ENCODE data around the gene TUBGCP3. TPM values are rescaled to one million over a fixed set of nuclear protein-coding genes. Genes with fewer than 3 reads are reported as not detected.

Gene TUBGCP3
- total RNA-seq, 1 experiment from 2014 or later = 51.4 TPM

DNA sequence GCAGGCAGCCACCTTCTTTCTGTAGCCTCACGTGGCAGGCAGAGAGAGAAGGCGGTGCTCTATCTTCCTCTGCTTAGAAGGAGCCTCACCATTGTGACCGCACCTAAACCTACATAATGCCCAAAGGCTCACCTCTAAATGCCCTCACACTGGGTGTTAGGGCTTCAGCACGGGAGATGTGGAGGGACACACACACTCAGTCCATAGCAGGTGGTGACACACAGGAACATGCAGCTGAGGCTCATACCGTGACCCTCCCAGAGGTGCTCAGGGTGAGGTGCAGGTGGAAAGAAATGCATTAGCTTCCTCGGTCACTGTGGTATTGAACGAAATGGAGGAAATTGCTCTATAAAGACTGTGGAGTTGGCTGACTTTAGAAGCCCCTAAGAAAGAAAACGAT is 37.7 kb upstream of the TUBGCP3 start:
- ChIA-PET CTCF (no interaction called here), POLR2A (no interaction called here), RAD21 (ENCODE audit: low non-redundant PET in 1 of 2, low total read pairs in 2 of 2, uncharacterized antibody in 2 of 2, unreplicated experiment in 2 of 2) (no interaction called here)
- H4K20me1 ChIP-seq (ENCODE audit: insufficient read depth) = no peaks in the 10 kb centered on the region
- H3K36me3 ChIP-seq (ENCODE audit: control insufficient read depth in 1 of 2, insufficient read depth in 2 of 2, low read length in 2 of 2) = no peaks in the 10 kb centered on the region
- no peak overlapping the region for H3K4me3 ChIP-seq (replicated peaks in 1 of 2; ENCODE audit: low read depth in 1 of 2, low read length in 2 of 2)
- H3K4me1 ChIP-seq (ENCODE audit: control insufficient read depth in 1 of 2, insufficient read depth in 2 of 2, low read length in 2 of 2) = no peaks in the 10 kb centered on the region
- H3K9ac ChIP-seq (ENCODE audit: low read length) = no peak overlapping the region
- no peaks in the 10 kb centered on the region for H3K9me2 ChIP-seq (ENCODE audit: insufficient read depth)
- intact Hi-C loops (cut with micrococcal nuclease) = no loop called here
- H3K79me2 ChIP-seq (ENCODE audit: insufficient read depth, low read length) = no peaks in the 10 kb centered on the region
- H3K4me2 ChIP-seq (ENCODE audit: low read length) = no peak overlapping the region
- H3K27ac ChIP-seq (ENCODE audit: low read depth, low read length) = no peak overlapping the region
- no peak for ATAC-seq
- no peak for DNase-seq (ENCODE audit: low read depth, low spot score)
- no peak overlapping the region for H2AFZ ChIP-seq (ENCODE audit: low read depth, low read length, poor library complexity, severe bottlenecking)
- no peaks in the 10 kb centered on the region for H3K27me3 ChIP-seq (ENCODE audit: insufficient read depth, low read length)
- BruUV-seq (replicated peaks) = no TSS peak
- H3K9me3 ChIP-seq (ENCODE audit: control insufficient read depth in 1 of 2, insufficient read depth in 1 of 2, low read depth in 1 of 2, low read length in 2 of 2) = no peaks in the 10 kb centered on the region
- no peak for TF ChIP-seq TCF7L2 (IDR thresholded peaks at IDR 0.05; ENCODE audit: borderline replicate concordance, extremely low read depth, insufficient read depth, insufficient read length)
- TF ChIP-seq POLR2AphosphoS5 (IDR thresholded peaks at IDR 0.05; ENCODE audit: low read depth, low read length) = no peak
- TF ChIP-seq, protein P1, sequence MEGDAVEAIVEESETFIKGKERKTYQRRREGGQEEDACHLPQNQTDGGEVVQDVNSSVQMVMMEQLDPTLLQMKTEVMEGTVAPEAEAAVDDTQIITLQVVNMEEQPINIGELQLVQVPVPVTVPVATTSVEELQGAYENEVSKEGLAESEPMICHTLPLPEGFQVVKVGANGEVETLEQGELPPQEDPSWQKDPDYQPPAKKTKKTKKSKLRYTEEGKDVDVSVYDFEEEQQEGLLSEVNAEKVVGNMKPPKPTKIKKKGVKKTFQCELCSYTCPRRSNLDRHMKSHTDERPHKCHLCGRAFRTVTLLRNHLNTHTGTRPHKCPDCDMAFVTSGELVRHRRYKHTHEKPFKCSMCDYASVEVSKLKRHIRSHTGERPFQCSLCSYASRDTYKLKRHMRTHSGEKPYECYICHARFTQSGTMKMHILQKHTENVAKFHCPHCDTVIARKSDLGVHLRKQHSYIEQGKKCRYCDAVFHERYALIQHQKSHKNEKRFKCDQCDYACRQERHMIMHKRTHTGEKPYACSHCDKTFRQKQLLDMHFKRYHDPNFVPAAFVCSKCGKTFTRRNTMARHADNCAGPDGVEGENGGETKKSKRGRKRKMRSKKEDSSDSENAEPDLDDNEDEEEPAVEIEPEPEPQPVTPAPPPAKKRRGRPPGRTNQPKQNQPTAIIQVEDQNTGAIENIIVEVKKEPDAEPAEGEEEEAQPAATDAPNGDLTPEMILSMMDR (IDR thresholded peaks at IDR 0.05 in 2 of 3, conservative IDR thresholded peaks at IDR 0.05 in 1 of 3; ENCODE audit: borderline replicate concordance in 1 of 3, insufficient read depth in 1 of 3, low read depth in 2 of 3, low read length in 2 of 3) = no peak
- TF ChIP-seq ELF1 (IDR thresholded peaks at IDR 0.05; ENCODE audit: borderline replicate concordance, low read depth) = no peak

DNA sequence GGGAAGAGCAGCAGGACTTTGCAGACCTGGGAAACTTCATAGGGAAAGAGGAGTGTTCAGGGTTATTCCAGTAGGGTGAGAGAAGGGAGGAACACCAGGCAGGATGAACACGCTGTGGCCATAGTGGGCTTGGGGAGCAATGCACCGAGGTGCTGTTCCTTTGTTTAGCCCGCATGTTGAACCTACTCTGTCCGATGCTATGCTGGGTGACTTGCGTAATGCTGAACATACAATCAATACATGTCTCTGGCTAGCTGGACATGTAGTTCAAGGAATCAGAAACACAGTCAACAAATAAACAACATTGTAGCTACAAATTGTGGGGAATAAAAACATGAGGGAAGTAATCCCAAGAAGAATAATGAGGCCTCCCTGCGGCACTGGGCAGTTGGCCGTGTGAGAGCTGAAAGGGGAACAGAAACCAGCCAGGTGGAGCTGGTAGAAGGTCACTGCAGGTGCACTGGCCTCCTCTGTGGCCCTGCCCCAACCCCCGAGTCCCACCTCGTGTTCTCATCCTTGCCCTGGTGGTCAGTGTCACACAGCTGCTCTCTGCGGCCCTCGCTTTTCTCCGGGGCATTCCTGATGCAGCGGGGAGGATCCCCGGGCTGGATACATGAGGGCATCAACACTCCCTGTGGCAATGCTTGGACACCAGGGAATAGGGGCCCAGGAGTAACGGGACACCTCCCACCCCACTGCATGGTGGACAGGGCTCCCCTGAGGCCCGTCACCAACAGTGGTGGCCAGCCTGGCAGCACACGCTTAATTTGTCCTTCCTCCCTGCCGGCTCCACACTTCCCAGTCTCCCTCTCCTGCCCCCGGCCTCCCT is 36.9 kb upstream of the TUBGCP3 start:
- TF ChIP-seq FOSL1 (IDR thresholded peaks at IDR 0.05; ENCODE audit: low read depth) (no peak), CEBPB (IDR thresholded peaks at IDR 0.05; ENCODE audit: low read depth) (no peak), EGR1 (IDR thresholded peaks at IDR 0.05; ENCODE audit: low read depth) (no peak)
- Histone ChIP-seq H3K9me3 (ENCODE audit: control insufficient read depth in 1 of 2, insufficient read depth in 1 of 2, low read depth in 1 of 2, low read length in 2 of 2) (no peaks in the 10 kb centered on the region), H3K27ac (ENCODE audit: low read depth, low read length) (no peak overlapping the region), H3K9ac (ENCODE audit: low read length) (no peak overlapping the region), H3K9me2 (ENCODE audit: insufficient read depth) (no peaks in the 10 kb centered on the region), H2AFZ (ENCODE audit: low read depth, low read length, poor library complexity, severe bottlenecking) (no peak overlapping the region), H3K36me3 (ENCODE audit: control insufficient read depth in 1 of 2, insufficient read depth in 2 of 2, low read length in 2 of 2) (no peaks in the 10 kb centered on the region), H3K79me2 (ENCODE audit: insufficient read depth, low read length) (no peaks in the 10 kb centered on the region), H3K4me3 (replicated peaks in 1 of 2; ENCODE audit: low read depth in 1 of 2, low read length in 2 of 2) (no peak overlapping the region), H4K20me1 (ENCODE audit: insufficient read depth) (no peaks in the 10 kb centered on the region), H3K4me2 (ENCODE audit: low read length) (no peak overlapping the region), H3K4me1 (ENCODE audit: control insufficient read depth in 1 of 2, insufficient read depth in 2 of 2, low read length in 2 of 2) (no peaks in the 10 kb centered on the region), H3K27me3 (ENCODE audit: insufficient read depth, low read length) (no peaks in the 10 kb centered on the region)
- no TSS peak for BruUV-seq (replicated peaks)
- ATAC-seq (no peak), DNase-seq (ENCODE audit: low read depth, low spot score) (no peak)
- intact Hi-C loops (cut with micrococcal nuclease) = no loop called here
- ChIA-PET POLR2A (no interaction called here), RAD21 (ENCODE audit: low non-redundant PET in 1 of 2, low total read pairs in 2 of 2, uncharacterized antibody in 2 of 2, unreplicated experiment in 2 of 2) (no interaction called here), CTCF (no interaction called here)

Data from HCT116 (cell line).